KMS-11 (cell line): Measurements from ENCODE around the gene GPC3.

Source experiments
- H2AFZ ChIP-seq: fragments of 200-600 bp; sonication (generic); 2 replicates; pipeline ENCODE4 v1.6.1; 2016; ENCODE audit warnings: antibody characterized with exemption, mixed run types, low read depth
- H3K27ac ChIP-seq: fragments of 200-600 bp; sonication (generic); 2 replicates; pipeline ENCODE4 v1.6.1; 2016; ENCODE audit warnings: mild to moderate bottlenecking, mixed run types
- H3K27me3 ChIP-seq: fragments of 200-600 bp; sonication (generic); 2 replicates; pipeline ENCODE4 v1.6.1; 2017; ENCODE audit warnings: mild to moderate bottlenecking, low read depth, mixed run types, moderate library complexity; ENCODE audit not compliant: insufficient read depth
- H3K36me3 ChIP-seq: fragments of 200-600 bp; sonication (generic); 2 replicates; pipeline ENCODE4 v1.6.1; 2017; ENCODE audit warnings: mild to moderate bottlenecking, mixed run types; ENCODE audit not compliant: insufficient read depth
- H3K4me1 ChIP-seq: fragments of 200-600 bp; sonication (generic); 2 replicates; pipeline ENCODE4 v1.6.1; 2016; ENCODE audit warnings: mild to moderate bottlenecking, low read depth, mixed run types; ENCODE audit not compliant: poor library complexity, severe bottlenecking
- H3K4me2 ChIP-seq: fragments of 200-600 bp; sonication (generic); 2 replicates; pipeline ENCODE4 v1.7.0; 2016; ENCODE audit warnings: mild to moderate bottlenecking, mixed run types
- H3K4me3 ChIP-seq: fragments of 200-600 bp; sonication (generic); IDR thresholded peaks from 2 replicates; pipeline ENCODE4 v1.6.1; 2017; ENCODE audit warnings: low read depth, low read length, mixed read lengths; ENCODE audit not compliant: insufficient read depth
- H3K79me2 ChIP-seq: fragments of 200-600 bp; sonication (generic); 2 replicates; pipeline ENCODE4 v1.6.1; 2016; ENCODE audit warnings: low read depth, mixed run types; ENCODE audit not compliant: insufficient read depth
- H3K9ac ChIP-seq: fragments of 200-600 bp; sonication (generic); 2 replicates; pipeline ENCODE4 v1.6.1; 2016; ENCODE audit warnings: mild to moderate bottlenecking, mixed run types
- H4K20me1 ChIP-seq: fragments of 200-600 bp; sonication (generic); 2 replicates; pipeline ENCODE4 v1.6.1; 2016; ENCODE audit warnings: mild to moderate bottlenecking, mixed run types; ENCODE audit not compliant: insufficient read depth
- TF ChIP-seq, protein P1 (sequence below): fragments of 200-600 bp; sonication (generic); conservative IDR thresholded peaks from 2 replicates; pipeline ENCODE4 v1.6.1; 2017; ENCODE audit warnings: low read depth, mild to moderate bottlenecking, antibody characterized with exemption, low read length, moderate library complexity, mixed read lengths

The GPC3 gene

DNA sequence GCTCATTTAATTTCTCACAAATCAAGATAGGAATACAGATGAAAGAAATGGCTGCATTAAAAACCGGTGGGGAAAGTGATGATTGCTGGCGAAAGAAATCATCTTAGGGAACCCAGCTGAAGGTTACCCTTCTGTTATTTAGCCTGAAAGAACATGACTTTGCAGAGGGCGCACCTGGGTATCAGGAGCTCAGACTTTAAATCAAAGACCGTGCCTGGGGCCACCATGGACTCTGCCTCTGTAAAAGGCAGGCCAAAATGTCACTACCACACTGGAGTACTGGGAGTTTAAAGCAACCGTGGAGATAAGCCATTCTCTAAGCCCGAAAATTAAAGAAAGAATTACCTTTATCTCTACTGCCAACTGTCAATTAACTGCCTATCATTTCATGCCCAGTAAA lies 24.3 kb downstream of the GPC3 start:
- H3K4me3 ChIP-seq = no peak overlapping the region
- no peak overlapping the region for H3K9ac ChIP-seq
- no peak overlapping the region for H3K27ac ChIP-seq
- no peaks in the 10 kb centered on the region for H3K4me1 ChIP-seq
- TF ChIP-seq, protein P1, sequence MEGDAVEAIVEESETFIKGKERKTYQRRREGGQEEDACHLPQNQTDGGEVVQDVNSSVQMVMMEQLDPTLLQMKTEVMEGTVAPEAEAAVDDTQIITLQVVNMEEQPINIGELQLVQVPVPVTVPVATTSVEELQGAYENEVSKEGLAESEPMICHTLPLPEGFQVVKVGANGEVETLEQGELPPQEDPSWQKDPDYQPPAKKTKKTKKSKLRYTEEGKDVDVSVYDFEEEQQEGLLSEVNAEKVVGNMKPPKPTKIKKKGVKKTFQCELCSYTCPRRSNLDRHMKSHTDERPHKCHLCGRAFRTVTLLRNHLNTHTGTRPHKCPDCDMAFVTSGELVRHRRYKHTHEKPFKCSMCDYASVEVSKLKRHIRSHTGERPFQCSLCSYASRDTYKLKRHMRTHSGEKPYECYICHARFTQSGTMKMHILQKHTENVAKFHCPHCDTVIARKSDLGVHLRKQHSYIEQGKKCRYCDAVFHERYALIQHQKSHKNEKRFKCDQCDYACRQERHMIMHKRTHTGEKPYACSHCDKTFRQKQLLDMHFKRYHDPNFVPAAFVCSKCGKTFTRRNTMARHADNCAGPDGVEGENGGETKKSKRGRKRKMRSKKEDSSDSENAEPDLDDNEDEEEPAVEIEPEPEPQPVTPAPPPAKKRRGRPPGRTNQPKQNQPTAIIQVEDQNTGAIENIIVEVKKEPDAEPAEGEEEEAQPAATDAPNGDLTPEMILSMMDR = no peak
- H4K20me1 ChIP-seq = no peaks in the 10 kb centered on the region
- no peaks in the 10 kb centered on the region for H3K79me2 ChIP-seq
- H3K36me3 ChIP-seq = no peaks in the 10 kb centered on the region
- H3K27me3 ChIP-seq = no peaks in the 10 kb centered on the region
- no peak overlapping the region for H3K4me2 ChIP-seq
- H2AFZ ChIP-seq = no peak overlapping the region

DNA sequence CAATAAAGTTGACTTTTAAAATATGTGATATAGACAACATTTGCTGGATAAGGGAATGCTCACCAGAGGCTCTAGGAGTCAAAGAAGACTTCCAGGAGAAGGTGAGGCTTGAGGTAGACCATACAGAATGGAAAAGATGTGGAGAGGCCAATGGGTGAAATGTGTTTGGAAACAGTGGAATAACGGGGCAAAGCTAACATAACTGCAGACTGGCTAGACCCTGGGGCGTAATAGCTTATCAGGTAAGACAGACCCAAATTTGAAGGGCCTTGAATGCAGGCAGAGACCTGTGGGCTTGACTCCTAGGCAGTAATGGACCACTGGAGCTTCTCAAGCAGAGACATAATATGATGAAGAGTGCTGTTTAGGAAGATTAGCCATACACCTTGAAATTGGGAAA lies 25.4 kb downstream of the GPC3 start:
- Histone ChIP-seq H3K4me1 (no peaks in the 10 kb centered on the region), H3K27ac (no peak overlapping the region), H4K20me1 (no peaks in the 10 kb centered on the region), H2AFZ (no peak overlapping the region), H3K36me3 (no peaks in the 10 kb centered on the region), H3K27me3 (no peaks in the 10 kb centered on the region), H3K9ac (no peak overlapping the region), H3K4me3 (no peak overlapping the region), H3K4me2 (no peak overlapping the region), H3K79me2 (no peaks in the 10 kb centered on the region)
- TF ChIP-seq, protein P1 = no peak

DNA sequence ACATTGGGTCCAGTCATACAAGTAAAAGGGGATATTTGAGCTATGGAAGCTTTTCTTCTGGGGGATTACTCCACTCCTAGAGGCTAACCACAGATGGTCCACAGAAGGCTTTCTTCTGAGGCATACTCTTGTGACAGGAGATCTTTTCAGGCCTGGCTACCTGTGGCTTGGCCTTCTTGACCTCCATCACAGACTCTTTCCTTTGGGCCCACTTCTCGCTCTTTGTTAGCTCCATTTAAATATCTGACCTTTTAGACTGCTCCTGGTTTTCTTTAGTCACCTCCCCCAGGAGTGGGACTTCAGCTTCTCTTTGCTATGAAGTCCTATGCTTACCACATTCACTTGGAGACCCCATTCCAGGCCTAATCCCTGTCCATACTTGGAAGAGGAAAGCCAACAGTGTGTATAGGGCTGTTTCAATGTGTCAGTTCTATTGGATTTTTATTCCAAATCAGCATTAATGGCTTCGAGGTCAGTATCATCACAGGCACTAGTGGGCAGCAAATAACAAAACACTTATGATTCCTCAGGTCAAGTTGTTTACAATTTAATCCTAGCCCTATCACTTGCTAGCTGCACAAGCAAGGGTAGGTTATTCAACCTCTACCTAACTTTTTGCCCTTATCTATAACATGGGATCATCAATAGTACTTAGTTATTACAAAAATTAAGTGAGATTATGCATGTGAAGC lies 26.3 kb downstream of the GPC3 start:
- H3K79me2 ChIP-seq = no peaks in the 10 kb centered on the region
- H3K27me3 ChIP-seq = no peaks in the 10 kb centered on the region
- no peak overlapping the region for H3K4me2 ChIP-seq
- H2AFZ ChIP-seq = no peak overlapping the region
- no peaks in the 10 kb centered on the region for H3K36me3 ChIP-seq
- H3K4me1 ChIP-seq = no peaks in the 10 kb centered on the region
- H4K20me1 ChIP-seq = no peaks in the 10 kb centered on the region
- no peak overlapping the region for H3K9ac ChIP-seq
- TF ChIP-seq, protein P1 = no peak
- no peak overlapping the region for H3K4me3 ChIP-seq
- H3K27ac ChIP-seq = no peak overlapping the region

DNA sequence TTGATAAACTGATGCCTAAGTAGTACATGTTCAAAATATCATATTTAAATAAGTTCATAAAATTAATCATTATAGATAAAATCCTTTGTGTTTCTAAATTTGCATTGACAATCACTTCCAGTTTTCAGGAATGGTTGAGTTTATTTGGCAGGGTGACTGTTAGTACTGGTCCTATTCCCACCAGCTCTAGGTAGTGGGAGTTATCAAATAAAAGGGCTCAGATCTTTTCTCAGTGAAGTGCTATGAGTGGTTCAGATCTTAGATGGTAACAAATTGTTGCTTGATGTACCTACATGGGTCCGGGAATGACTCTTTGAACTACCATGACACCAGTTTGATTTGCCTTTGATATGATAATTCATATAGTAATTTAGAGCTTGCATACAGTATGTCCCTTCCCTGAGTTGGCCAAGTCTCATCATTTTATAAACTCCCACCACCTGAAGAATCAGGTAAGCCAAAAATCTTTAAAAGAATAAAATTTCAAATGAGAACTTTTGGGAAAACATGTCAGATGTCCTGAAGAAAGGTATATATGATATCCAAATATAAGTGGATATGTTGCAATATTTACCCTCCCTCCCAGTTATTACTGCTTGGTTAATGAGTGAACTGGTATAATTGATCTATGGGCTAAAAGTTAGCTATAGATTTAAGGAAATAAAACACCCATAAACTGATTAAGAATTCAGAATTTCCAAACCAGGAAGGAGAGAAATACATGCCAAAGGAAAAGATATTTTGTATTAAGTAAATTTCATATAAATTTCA lies 28.6 kb downstream of the GPC3 start:
- H2AFZ ChIP-seq = no peak overlapping the region
- H3K4me3 ChIP-seq = no peak overlapping the region
- H3K36me3 ChIP-seq = no peaks in the 10 kb centered on the region
- H3K4me1 ChIP-seq = no peaks in the 10 kb centered on the region
- no peak overlapping the region for H3K9ac ChIP-seq
- no peak overlapping the region for H3K4me2 ChIP-seq
- H3K27ac ChIP-seq = no peak overlapping the region
- no peaks in the 10 kb centered on the region for H4K20me1 ChIP-seq
- H3K79me2 ChIP-seq = no peaks in the 10 kb centered on the region
- no peaks in the 10 kb centered on the region for H3K27me3 ChIP-seq
- TF ChIP-seq, protein P1 = no peak
